GM18499 (cell line): ENCODE results near the gene TMEM119.
"Not testable (repeated sequence)": the region's sequence is repeated elsewhere in the genome, so short reads cannot be mapped to it uniquely, and the experiment has no call there.

ENCODE experiments used
- ATAC-seq: cut with Tn5 transposase; IDR thresholded peaks from one replicate; pipeline ENCODE4 v1.9.1; 2021; ENCODE audit warnings: moderate number of reproducible peaks; ENCODE audit not compliant: insufficient read depth, unreplicated experiment

Gene TMEM119

GRCh38 chr12:108635201-108635996 lies 37.5 kb upstream of the TMEM119 start:
- ATAC-seq: peak; percentile 34

- no peak for ATAC-seq
These were observed 36.5 kb upstream of the TMEM119 start for GRCh38 chr12:108634341-108634751.

GRCh38 chr12:108633534-108634248 lies 35.8 kb upstream of the TMEM119 start, which contains the start of gene SELPLG:
Gene SELPLG (minus strand): TSS chr12:108633894. CDS start chr12:108624307, 9,587 bp downstream.
- peak; percentile 40 for ATAC-seq

GRCh38 chr12:108633081-108633533 lies 35.2 kb upstream of the TMEM119 start:
- ATAC-seq: no peak

GRCh38 chr12:108631261-108631660 lies 33.4 kb upstream of the TMEM119 start:
- ATAC-seq: not testable (repeated sequence)

- no peak for ATAC-seq
These were observed 32.8 kb upstream of the TMEM119 start for GRCh38 chr12:108630481-108631207.

GRCh38 chr12:108629824-108630476 lies 32.1 kb upstream of the TMEM119 start:
- no peak for ATAC-seq

GRCh38 chr12:108629151-108629550 lies 31.3 kb upstream of the TMEM119 start:
- ATAC-seq: no peak

GRCh38 chr12:108627134-108627920 lies 29.4 kb upstream of the TMEM119 start:
- ATAC-seq: no peak

GRCh38 chr12:108625228-108625627 lies 27.3 kb upstream of the TMEM119 start:
- ATAC-seq: no peak

- ATAC-seq: no peak
These were observed 25.7 kb upstream of the TMEM119 start for GRCh38 chr12:108623577-108623976.

- no peak for ATAC-seq
These were observed 25.1 kb upstream of the TMEM119 start for GRCh38 chr12:108622921-108623514.

- no peak for ATAC-seq
These were observed 24.5 kb upstream of the TMEM119 start for GRCh38 chr12:108622421-108622820.

- no peak for ATAC-seq
These were observed 23.3 kb upstream of the TMEM119 start for GRCh38 chr12:108621161-108621560.

GRCh38 chr12:108620236-108620879 lies 22.5 kb upstream of the TMEM119 start:
- ATAC-seq: no peak

GRCh38 chr12:108619369-108620160 lies 21.7 kb upstream of the TMEM119 start:
- no peak for ATAC-seq

- ATAC-seq: not testable (repeated sequence)
These were observed 21.0 kb upstream of the TMEM119 start for GRCh38 chr12:108618953-108619274.
